GM21723 (cell line): ENCODE data around the gene PEX10.
"Not testable (repeated sequence)": the region's sequence is repeated elsewhere in the genome, so short reads cannot be mapped to it uniquely, and the experiment has no call there.

Experiments used
- ATAC-seq: cut with Tn5 transposase; IDR thresholded peaks from one replicate; pipeline ENCODE4 v1.9.1; 2021; ENCODE audit warnings: mild to moderate bottlenecking, moderate library complexity; ENCODE audit not compliant: unreplicated experiment

Gene PEX10

GRCh38 chr1:2412395-2412772 lies at the start of gene PEX10:
Gene PEX10, minus strand, starts transcription at chr1:2412564. Its CDS starts 62 bp downstream, at chr1:2412502.
- ATAC-seq: peak; percentile 71

GRCh38 chr1:2460996-2461751 lies 48.8 kb upstream of the PEX10 start:
- no peak for ATAC-seq

- no peak for ATAC-seq
Measured at GRCh38 chr1:2460203-2460602, 47.8 kb upstream of the PEX10 start.

- no peak for ATAC-seq
Measured at GRCh38 chr1:2459757-2460156, 47.4 kb upstream of the PEX10 start.

- ATAC-seq: not testable (repeated sequence)
Measured at GRCh38 chr1:2459102-2459753, 46.9 kb upstream of the PEX10 start.

- no peak for ATAC-seq
Measured at GRCh38 chr1:2458687-2459086, 46.3 kb upstream of the PEX10 start.

- ATAC-seq: no peak
Measured at GRCh38 chr1:2457444-2457843, 45.1 kb upstream of the PEX10 start.

GRCh38 chr1:2455757-2456156 lies 43.4 kb upstream of the PEX10 start:
- no peak for ATAC-seq

GRCh38 chr1:2454227-2454626 lies 41.9 kb upstream of the PEX10 start:
- no peak for ATAC-seq

GRCh38 chr1:2452932-2453315 lies 40.6 kb upstream of the PEX10 start:
- no peak for ATAC-seq

GRCh38 chr1:2452201-2452931 lies 40.0 kb upstream of the PEX10 start:
- no peak for ATAC-seq

- ATAC-seq: no peak
Measured at GRCh38 chr1:2451741-2452140, 39.4 kb upstream of the PEX10 start.

GRCh38 chr1:2449636-2450454 lies 37.5 kb upstream of the PEX10 start:
- no peak for ATAC-seq

GRCh38 chr1:2448098-2448445 lies 35.7 kb upstream of the PEX10 start:
- no peak for ATAC-seq

- no peak for ATAC-seq
Measured at GRCh38 chr1:2447276-2448097, 35.1 kb upstream of the PEX10 start.

GRCh38 chr1:2446861-2447260 lies 34.5 kb upstream of the PEX10 start:
- no peak for ATAC-seq

GRCh38 chr1:2446394-2446793 lies 34.0 kb upstream of the PEX10 start:
- no peak for ATAC-seq

- ATAC-seq: no peak
Measured at GRCh38 chr1:2445823-2446215, 33.5 kb upstream of the PEX10 start.

GRCh38 chr1:2445162-2445822 lies 32.9 kb upstream of the PEX10 start:
- ATAC-seq: no peak

- no peak for ATAC-seq
Measured at GRCh38 chr1:2444138-2444591, 31.8 kb upstream of the PEX10 start.
